ENCODE results near the gene INTS15.
"Not testable (repeated sequence)": the region's sequence is repeated elsewhere in the genome, so short reads cannot be mapped to it uniquely, and the experiment has no call there.

The INTS15 gene

GRCh38 chr7:6576867-6577368, 12.9 kb upstream of the INTS15 start:
- DNase-seq (ENCODE audit: low read depth, low spot score) = not testable (repeated sequence)

- DNase-seq (ENCODE audit: low read depth, low spot score) = peak; percentile 55
Measured at GRCh38 chr7:6577369-6578113, 12.3 kb upstream of the INTS15 start, which contains the start of gene ZDHHC4. ZDHHC4 (plus strand) TSS chr7:6577454; CDS start chr7:6580562, 3,108 bp downstream.

- no peak for DNase-seq (ENCODE audit: low read depth, low spot score)
Measured at GRCh38 chr7:6578114-6579084, 11.4 kb upstream of the INTS15 start.

- no peak for DNase-seq (ENCODE audit: low read depth, low spot score)
Measured at GRCh38 chr7:6579446-6579845, 10.4 kb upstream of the INTS15 start.

- DNase-seq (ENCODE audit: low read depth, low spot score) = not testable (repeated sequence)
Measured at GRCh38 chr7:6585746-6586432, 3.9 kb upstream of the INTS15 start.

- DNase-seq (ENCODE audit: low read depth, low spot score) = no peak
Measured at GRCh38 chr7:6588566-6588965, 1.3 kb upstream of the INTS15 start.

GRCh38 chr7:6589151-6589828, 531 bp upstream of the INTS15 start:
- no peak for DNase-seq (ENCODE audit: low read depth, low spot score)

- DNase-seq (ENCODE audit: low read depth, low spot score) = no peak
Measured at GRCh38 chr7:6590645-6591110, 857 bp downstream of the INTS15 start.

- DNase-seq (ENCODE audit: low read depth, low spot score) = no peak
Measured at GRCh38 chr7:6600093-6600492, 10.3 kb downstream of the INTS15 start.

GRCh38 chr7:6604458-6604857, 14.6 kb downstream of the INTS15 start:
- no peak for DNase-seq (ENCODE audit: low read depth, low spot score)

- no peak for DNase-seq (ENCODE audit: low read depth, low spot score)
Measured at GRCh38 chr7:6606866-6607583, 17.2 kb downstream of the INTS15 start.

GRCh38 chr7:6607651-6608051, 17.8 kb downstream of the INTS15 start:
- DNase-seq (ENCODE audit: low read depth, low spot score) = no peak

- no peak for DNase-seq (ENCODE audit: low read depth, low spot score)
Measured at GRCh38 chr7:6608081-6608480, 18.3 kb downstream of the INTS15 start.

GRCh38 chr7:6608794-6609193, 19.0 kb downstream of the INTS15 start:
- no peak for DNase-seq (ENCODE audit: low read depth, low spot score)

GRCh38 chr7:6612819-6613218, 23.0 kb downstream of the INTS15 start:
- no peak for DNase-seq (ENCODE audit: low read depth, low spot score)

GRCh38 chr7:6613706-6614105, 23.9 kb downstream of the INTS15 start:
- DNase-seq (ENCODE audit: low read depth, low spot score) = no peak

GRCh38 chr7:6614953-6615722, 25.3 kb downstream of the INTS15 start, which contains the start of gene ZNF853:
ZNF853 (plus strand) TSS chr7:6615610; CDS start chr7:6616175, 565 bp downstream.
- no peak for DNase-seq (ENCODE audit: low read depth, low spot score)

GRCh38 chr7:6615723-6616555, 26.1 kb downstream of the INTS15 start:
- DNase-seq (ENCODE audit: low read depth, low spot score) = no peak

Data from smooth muscle cell of the brain vasculature (primary cell).